Medulla oblongata (tissue), 1 donor: ENCODE measurements around the gene SLC4A1.

Experiments used
- DNase-seq: peaks from one replicate; pipeline ENCODE4 v3.0.0-alpha.2; 2015; ENCODE audit errors: extremely low spot score

The SLC4A1 gene

GRCh38 chr17:44220213-44221083, 47.5 kb downstream of the SLC4A1 start:
- DNase-seq, result no peak

GRCh38 chr17:44219616-44220212, 48.2 kb downstream of the SLC4A1 start, which contains the start of gene UBTF:
UBTF (minus strand) TSS chr17:44219675; CDS start chr17:44218229, 1,446 bp downstream.
- peak; percentile 70 for DNase-seq

DNA sequence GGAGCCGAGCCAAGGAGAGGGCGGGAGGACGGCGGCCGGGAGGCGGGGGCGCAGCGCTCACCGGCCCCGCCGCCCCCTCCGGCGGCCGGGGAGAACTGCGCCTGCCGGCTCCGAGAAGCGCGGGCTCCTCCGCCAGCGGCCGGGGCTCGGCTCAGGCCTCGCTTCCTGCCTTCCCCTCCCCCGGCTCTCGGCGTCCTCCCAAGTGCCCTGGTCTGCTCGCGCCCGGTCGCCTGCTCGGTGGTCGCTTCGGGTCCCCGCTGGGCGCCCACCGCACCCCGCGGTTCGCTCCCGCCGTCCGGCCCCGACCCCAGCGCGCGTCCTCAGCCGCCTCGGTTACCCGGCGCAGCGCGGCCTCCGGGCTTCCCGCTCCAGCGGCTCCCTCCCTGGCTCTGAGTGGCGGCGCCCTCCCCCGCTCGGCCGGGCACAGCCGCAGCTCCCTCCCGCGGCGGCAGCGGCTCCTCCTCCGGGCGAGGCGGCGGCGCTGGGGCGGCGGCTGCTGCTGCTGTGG, 48.8 kb downstream of the SLC4A1 start:
- peak; percentile 45 for DNase-seq

DNA sequence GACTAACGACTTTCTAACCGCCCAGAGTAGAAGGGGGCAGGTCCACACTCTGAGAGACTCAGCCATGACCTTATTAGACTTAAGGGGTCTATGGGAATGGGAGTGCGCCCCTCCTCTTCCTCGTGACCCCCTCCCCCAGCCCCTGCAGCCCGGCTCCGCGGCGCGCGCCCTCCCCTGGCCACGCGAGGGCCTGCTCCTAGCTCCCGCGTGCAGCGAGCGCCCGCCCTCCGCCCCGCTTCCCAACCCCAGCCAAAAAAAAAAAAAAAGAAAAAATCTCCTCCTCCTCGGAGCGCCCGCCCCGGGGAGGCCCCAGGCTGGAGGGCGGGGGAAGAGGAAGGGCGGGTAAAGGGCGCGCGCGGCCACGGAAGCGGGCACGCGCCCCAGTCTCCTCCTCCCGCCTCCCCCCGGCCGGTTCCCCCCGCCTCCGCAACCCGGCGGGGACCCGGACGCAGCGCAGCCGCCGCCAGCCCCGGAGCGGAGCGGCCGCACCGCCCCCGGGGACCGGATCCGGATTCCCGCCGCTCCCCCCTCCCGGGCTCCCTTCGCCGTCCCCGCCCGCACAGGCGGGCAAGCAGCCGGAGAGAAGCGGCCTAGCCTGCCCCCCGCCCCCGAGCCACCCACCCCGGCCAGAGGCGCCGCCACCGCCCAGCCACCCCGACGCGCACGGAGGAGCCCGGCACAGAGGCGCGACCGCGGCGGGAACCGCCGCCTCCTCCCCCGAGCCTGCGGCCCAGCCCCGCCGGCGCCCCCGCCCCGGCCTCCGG, 49.4 kb downstream of the SLC4A1 start:
- DNase-seq, result peak; percentile 95

- no peak for DNase-seq
These were observed 50.1 kb downstream of the SLC4A1 start for GRCh38 chr17:44217738-44218343.

DNA sequence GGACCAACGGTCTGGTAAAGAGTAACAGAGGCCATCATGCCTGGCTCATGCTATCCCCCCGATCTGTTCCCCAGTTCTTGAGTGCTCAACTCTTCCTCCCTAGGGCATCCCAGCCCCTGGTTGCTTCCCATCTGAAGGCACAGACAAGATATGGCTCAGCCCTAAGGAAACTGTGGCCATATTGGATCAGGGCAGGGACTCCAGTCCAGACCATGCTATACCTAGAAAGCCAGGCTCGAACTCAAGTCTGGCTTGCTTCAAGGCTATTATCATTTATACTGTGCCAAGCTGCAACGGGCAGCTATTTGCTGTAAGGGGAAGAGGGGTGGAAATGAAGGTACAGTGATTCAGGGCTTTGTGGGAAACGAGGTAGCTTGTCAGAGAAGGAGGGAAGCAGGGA, 51.2 kb downstream of the SLC4A1 start:
- DNase-seq, result no peak

GRCh38 chr17:44216173-44216572, 51.8 kb downstream of the SLC4A1 start:
- no peak for DNase-seq

DNA sequence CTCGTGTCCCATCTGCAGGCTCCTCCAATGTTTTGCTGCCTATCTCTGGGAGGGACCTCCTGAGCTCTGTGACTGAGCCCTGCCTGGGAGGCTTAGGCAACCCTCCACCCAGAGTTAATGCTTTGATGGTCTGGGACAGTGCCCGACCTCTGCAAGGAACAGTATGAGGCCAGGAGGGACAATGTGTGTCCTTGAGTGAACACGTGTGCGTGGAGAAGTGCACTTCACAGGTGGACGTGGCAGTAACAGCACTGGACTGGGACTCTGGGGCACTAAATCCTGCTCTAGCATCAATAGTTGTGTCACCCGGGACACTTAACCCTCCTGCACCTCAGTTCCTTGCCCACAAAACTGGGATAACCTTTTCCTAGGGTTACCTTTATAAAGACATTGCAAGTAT, 53.0 kb downstream of the SLC4A1 start:
- no peak for DNase-seq

GRCh38 chr17:44214230-44214494, 53.8 kb downstream of the SLC4A1 start:
- no peak for DNase-seq

DNA sequence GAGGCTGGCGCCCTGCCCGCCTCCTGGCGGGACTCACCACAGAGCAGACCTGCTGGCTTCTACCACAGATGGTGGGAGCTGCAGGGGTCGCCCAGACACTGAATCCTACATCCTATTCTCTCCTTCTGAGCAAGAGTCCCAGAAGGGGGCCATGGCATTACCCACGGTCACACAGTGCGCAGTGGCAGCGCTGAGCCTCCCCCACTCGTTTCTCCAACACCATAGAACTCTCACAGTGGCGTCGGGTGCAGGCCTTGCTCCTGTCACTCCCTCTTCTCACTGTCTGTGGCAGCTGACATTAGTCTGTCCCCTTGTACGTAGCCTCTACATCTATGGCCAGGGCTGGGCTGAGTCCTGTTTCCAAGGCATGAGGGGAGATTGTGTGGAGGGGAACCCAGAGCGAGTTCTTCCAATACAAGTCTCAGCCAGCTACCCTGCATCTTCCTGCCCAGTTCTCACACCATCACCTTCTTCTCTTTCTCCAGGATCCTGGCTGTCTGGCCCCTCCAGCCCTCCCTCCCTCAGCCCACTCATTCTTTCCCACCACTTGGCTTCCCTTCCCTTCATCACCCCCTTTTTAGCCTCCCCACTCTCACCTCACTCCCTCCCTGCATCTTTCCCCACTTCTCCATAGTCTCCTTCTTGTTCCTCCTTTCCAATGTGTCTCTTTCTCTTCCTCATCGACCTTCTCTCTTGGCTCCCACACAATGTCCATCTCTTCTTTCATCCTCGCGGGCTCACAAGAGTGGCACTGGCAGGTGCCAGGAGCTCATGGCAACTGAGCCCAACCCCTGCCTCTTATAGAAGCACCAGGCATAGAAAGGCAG, 54.3 kb downstream of the SLC4A1 start:
- DNase-seq, result no peak

- DNase-seq, result no peak
These were observed 55.2 kb downstream of the SLC4A1 start for GRCh38 chr17:44212507-44213402.

- no peak for DNase-seq
These were observed 56.4 kb downstream of the SLC4A1 start for GRCh38 chr17:44211281-44212265.

GRCh38 chr17:44210342-44211192, 57.4 kb downstream of the SLC4A1 start:
- peak; percentile 94 for DNase-seq

DNA sequence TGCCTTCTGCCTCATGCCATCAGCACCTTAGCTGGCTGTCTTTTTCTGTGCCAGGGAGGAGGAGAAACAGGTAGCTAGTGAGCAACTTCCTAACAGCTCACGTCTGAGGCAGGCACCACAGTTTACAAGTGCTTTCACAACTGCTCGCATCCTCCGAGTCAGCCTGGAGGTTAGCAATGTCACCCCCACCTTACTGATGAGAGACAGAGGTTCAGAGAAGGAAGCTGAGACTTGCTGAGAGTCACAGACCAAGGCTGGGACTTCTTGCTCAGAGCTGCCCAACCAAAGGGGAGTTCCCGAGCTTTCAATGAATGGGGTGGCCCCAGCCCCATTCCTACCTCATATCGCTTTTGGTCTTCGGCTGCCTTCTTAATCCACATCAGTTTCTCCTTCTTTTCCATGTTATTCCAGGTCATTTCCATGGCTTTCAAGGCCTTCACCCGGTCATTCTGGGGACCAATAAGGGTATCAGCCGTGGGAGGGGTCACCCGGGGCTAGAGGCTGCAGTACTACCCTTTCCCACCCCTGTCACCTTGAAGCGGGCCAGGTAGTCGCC, 58.1 kb downstream of the SLC4A1 start:
- DNase-seq, result no peak

- no peak for DNase-seq
These were observed 60.2 kb downstream of the SLC4A1 start for GRCh38 chr17:44207743-44208142.

DNA sequence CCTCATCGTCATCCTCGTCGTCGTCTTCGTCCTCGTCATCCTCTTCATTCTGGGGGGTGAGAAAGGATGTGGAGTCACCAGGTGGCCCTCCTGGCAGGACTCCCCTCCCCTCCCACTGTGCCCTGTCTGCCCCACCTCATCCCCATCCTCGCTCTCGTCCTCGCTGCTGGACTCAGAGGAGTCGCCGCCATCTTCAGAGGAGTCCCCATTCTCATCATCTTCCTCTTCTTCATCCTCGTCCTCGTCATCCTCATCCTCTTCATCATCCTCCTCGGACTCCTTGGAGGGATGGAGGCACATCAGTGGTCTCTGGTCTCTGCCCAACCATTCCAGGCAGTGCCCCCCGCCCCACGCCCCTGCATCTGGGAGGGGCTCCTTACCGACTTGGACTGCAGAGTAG, 60.6 kb downstream of the SLC4A1 start:
- no peak for DNase-seq

- DNase-seq, result no peak
These were observed 61.1 kb downstream of the SLC4A1 start for GRCh38 chr17:44206825-44207155.
